IPS DF 19.7 (cell line): Measurements from ENCODE around the gene IFT122.
A peak's percentile ranks its signal among the peaks of the same experiment; 100 is the strongest.

Experiments
- DNase-seq: peaks from one replicate; pipeline ENCODE4 v3.0.0-alpha.2; 2013; ENCODE audit warnings: low read depth, low spot score

The IFT122 gene

GRCh38 chr3:129519449-129519848 lies 79.4 kb downstream of the IFT122 start:
- DNase-seq, result no peak

- no peak for DNase-seq
Measured at GRCh38 chr3:129519896-129520715, 80.1 kb downstream of the IFT122 start.

GRCh38 chr3:129520960-129521359 lies 80.9 kb downstream of the IFT122 start:
- no peak for DNase-seq

DNA sequence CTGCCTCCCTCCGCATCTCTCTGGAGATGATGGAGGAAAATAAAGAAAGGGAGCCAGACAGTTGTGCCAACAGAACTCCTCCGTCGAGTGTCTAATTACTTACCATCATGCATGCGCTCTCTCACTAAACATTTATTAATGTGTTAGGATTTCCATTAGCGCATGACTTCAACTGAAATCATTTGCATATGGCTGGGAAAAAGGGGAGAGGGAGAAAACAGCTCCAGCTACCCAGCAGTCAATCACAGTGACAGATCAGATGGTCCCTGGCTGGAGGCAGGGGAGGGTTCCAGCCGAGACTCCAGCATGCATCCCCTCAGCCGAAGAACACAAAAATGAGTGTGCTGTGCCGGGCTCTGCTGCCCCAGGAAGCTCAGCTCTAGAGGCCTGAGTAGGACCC lies 81.6 kb downstream of the IFT122 start:
- no peak for DNase-seq

GRCh38 chr3:129522953-129523352 lies 82.9 kb downstream of the IFT122 start:
- DNase-seq, result no peak

- DNase-seq, result no peak
Measured at GRCh38 chr3:129524081-129524480, 84.1 kb downstream of the IFT122 start.

DNA sequence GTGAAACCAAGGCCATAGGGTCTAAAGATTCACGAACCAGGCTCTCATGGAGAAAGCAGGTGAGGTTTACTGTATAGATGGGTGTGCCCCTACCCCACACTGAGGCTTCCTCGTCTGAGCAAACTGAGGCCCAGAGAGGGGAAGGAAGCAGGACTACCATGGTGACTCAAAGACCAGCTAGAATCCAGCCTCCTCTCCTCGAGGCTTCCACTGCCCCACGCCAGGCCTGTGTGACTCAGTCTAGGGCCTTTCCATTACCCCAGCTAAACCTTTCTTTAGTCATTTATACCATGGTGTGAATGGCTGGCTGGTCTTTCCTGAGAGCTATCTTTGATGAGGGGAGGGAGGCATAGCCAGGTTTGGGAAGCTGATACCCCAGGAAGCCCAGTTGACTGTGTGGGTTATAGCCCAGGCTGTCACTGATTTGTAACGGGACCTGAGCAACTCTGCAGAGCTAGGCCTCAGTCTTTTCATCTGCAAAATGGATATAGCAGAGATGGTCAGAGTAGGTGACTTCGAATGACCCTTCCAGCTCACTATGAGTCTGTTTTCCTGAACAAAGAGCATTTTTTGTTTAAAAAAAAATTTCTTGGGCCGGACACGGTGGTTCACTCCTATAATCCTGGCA lies 85.4 kb downstream of the IFT122 start:
- no peak for DNase-seq

GRCh38 chr3:129526121-129526900 lies 86.3 kb downstream of the IFT122 start:
- DNase-seq, result no peak

DNA sequence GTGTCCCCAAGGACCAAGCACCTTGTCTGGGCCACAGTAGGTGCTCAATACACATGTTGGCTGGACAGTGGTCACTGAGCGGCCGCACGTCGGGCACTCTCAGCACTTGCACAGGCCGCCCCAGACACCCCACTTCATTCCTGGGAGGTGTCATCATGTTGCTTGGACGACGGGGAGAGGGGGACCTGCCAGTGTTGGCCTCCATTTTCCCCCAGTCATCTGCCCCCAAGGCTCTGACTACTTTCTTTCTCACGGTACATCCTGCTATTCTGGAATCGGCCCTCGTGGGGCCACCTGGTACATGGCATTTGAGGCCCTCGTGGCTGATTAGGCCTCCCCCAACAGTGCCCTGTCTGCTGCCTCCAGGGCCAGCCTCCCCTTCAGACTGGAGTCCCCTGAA lies 87.2 kb downstream of the IFT122 start:
- DNase-seq, result no peak

DNA sequence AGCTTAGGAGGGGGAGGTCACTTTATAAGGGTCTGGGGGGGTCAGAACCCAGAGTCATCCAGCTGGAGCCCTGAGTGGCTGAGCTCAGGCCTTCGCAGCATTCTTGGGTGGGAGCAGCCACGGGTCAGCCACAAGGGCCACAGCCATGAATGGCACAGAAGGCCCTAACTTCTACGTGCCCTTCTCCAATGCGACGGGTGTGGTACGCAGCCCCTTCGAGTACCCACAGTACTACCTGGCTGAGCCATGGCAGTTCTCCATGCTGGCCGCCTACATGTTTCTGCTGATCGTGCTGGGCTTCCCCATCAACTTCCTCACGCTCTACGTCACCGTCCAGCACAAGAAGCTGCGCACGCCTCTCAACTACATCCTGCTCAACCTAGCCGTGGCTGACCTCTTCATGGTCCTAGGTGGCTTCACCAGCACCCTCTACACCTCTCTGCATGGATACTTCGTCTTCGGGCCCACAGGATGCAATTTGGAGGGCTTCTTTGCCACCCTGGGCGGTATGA lies 88.6 kb downstream of the IFT122 start, which contains the start of gene RHO:
RHO (plus strand) TSS at position 51 of the 512 bp plus-strand sequence; CDS start at position 146, 95 bp downstream.
- DNase-seq, result no peak

GRCh38 chr3:129529436-129530210 lies 89.6 kb downstream of the IFT122 start:
- no peak for DNase-seq

DNA sequence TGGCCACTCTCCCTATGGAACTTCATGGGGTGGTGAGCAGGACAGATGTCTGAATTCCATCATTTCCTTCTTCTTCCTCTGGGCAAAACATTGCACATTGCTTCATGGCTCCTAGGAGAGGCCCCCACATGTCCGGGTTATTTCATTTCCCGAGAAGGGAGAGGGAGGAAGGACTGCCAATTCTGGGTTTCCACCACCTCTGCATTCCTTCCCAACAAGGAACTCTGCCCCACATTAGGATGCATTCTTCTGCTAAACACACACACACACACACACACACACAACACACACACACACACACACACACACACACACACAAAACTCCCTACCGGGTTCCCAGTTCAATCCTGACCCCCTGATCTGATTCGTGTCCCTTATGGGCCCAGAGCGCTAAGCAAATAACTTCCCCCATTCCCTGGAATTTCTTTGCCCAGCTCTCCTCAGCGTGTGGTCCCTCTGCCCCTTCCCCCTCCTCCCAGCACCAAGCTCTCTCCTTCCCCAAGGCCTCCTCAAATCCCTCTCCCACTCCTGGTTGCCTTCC lies 90.3 kb downstream of the IFT122 start:
- DNase-seq, result peak; percentile 45

DNA sequence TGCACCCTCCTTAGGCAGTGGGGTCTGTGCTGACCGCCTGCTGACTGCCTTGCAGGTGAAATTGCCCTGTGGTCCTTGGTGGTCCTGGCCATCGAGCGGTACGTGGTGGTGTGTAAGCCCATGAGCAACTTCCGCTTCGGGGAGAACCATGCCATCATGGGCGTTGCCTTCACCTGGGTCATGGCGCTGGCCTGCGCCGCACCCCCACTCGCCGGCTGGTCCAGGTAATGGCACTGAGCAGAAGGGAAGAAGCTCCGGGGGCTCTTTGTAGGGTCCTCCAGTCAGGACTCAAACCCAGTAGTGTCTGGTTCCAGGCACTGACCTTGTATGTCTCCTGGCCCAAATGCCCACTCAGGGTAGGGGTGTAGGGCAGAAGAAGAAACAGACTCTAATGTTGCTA lies 90.8 kb downstream of the IFT122 start:
- no peak for DNase-seq

DNA sequence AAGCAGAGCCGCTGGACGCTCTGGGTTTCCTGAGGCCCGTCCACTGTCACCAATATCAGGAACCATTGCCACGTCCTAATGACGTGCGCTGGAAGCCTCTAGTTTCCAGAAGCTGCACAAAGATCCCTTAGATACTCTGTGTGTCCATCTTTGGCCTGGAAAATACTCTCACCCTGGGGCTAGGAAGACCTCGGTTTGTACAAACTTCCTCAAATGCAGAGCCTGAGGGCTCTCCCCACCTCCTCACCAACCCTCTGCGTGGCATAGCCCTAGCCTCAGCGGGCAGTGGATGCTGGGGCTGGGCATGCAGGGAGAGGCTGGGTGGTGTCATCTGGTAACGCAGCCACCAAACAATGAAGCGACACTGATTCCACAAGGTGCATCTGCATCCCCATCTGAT lies 91.7 kb downstream of the IFT122 start:
- DNase-seq, result no peak

DNA sequence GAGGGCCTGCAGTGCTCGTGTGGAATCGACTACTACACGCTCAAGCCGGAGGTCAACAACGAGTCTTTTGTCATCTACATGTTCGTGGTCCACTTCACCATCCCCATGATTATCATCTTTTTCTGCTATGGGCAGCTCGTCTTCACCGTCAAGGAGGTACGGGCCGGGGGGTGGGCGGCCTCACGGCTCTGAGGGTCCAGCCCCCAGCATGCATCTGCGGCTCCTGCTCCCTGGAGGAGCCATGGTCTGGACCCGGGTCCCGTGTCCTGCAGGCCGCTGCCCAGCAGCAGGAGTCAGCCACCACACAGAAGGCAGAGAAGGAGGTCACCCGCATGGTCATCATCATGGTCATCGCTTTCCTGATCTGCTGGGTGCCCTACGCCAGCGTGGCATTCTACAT lies 92.2 kb downstream of the IFT122 start:
- DNase-seq, result no peak

DNA sequence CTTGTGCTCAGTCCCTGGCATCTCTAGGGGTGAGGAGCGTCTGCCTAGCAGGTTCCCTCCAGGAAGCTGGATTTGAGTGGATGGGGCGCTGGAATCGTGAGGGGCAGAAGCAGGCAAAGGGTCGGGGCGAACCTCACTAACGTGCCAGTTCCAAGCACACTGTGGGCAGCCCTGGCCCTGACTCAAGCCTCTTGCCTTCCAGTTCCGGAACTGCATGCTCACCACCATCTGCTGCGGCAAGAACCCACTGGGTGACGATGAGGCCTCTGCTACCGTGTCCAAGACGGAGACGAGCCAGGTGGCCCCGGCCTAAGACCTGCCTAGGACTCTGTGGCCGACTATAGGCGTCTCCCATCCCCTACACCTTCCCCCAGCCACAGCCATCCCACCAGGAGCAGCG lies 93.4 kb downstream of the IFT122 start:
- DNase-seq, result no peak

DNA sequence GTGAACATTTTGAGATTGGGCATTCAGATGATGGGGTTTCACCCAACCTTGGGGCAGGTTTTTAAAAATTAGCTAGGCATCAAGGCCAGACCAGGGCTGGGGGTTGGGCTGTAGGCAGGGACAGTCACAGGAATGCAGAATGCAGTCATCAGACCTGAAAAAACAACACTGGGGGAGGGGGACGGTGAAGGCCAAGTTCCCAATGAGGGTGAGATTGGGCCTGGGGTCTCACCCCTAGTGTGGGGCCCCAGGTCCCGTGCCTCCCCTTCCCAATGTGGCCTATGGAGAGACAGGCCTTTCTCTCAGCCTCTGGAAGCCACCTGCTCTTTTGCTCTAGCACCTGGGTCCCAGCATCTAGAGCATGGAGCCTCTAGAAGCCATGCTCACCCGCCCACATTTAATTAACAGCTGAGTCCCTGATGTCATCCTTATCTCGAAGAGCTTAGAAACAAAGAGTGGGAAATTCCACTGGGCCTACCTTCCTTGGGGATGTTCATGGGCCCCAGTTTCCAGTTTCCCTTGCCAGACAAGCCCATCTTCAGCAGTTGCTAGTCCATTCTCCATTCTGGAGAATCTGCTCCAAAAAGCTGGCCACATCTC lies 94.5 kb downstream of the IFT122 start:
- no peak for DNase-seq

DNA sequence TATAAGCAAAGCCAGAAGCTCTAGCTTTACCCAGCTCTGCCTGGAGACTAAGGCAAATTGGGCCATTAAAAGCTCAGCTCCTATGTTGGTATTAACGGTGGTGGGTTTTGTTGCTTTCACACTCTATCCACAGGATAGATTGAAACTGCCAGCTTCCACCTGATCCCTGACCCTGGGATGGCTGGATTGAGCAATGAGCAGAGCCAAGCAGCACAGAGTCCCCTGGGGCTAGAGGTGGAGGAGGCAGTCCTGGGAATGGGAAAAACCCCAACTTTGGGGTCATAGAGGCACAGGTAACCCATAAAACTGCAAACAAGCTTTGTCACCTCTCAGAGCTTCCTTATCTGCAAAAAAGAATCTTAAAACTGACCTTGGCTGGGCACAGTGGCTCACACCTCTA lies 95.1 kb downstream of the IFT122 start:
- no peak for DNase-seq

DNA sequence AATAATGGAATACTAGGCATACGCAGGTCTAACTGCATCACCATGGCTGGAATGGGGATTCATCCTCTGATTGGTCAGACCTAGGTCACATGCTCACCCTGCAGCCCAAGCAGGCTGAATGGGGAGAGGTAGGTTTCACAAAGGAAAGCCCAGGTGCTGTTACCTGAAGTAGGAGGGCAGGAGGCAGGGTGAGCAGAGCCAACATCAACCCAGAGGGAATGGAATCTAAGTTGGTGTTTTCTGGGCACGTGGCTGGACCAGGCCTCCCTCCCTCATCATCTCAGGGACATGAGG lies 96.3 kb downstream of the IFT122 start:
- no peak for DNase-seq

GRCh38 chr3:129536804-129537203 lies 96.8 kb downstream of the IFT122 start:
- no peak for DNase-seq

- DNase-seq, result no peak
Measured at GRCh38 chr3:129539206-129539605, 99.2 kb downstream of the IFT122 start.
